Body of pancreas (tissue), 4 donors: ENCODE results near the gene TTLL10. TPM values are rescaled to one million over a fixed set of nuclear protein-coding genes. Genes with fewer than 3 reads are reported as not detected.

Experiments
- ATAC-seq: fragments of 150-250 bp; one replicate; pipeline ENCODE4 v1.9.1; 2016
- DNase-seq, 4 donors: peaks; one replicate each; pipeline ENCODE4 v3.0.0-alpha.2; 2019
- H3K27ac ChIP-seq, 4 donors: fragments of 200-600 bp; sonication (generic); 1 replicate in 3 of 4; 2 replicates in 1 of 4; pipeline versions ENCODE4 v1.5.1 to v1.6.1; 2016 to 2019; ENCODE audit warnings: mild to moderate bottlenecking in 1 of 4, mixed read lengths in 1 of 4, moderate library complexity in 1 of 4
- H3K27me3 ChIP-seq, 2 donors: fragments of 200-600 bp; sonication (generic); one replicate each; pipeline ENCODE4 v1.6.0; 2016; ENCODE audit warnings: mild to moderate bottlenecking in 1 of 2
- H3K36me3 ChIP-seq, 2 donors: fragments of 200-600 bp; sonication (generic); replicated peaks in 1 of 2; 2 replicates each; pipeline ENCODE4 v1.5.1; 2016; ENCODE audit warnings: low read depth in 2 of 2; ENCODE audit not compliant: insufficient read depth in 1 of 2
- H3K4me1 ChIP-seq: fragments of 200-600 bp; sonication (generic); one replicate; pipeline ENCODE4 v1.6.0; 2016
- H3K4me3 ChIP-seq, 2 donors: fragments of 200-600 bp; sonication (generic); 1 replicate in 1 of 2; 2 replicates in 1 of 2; pipeline ENCODE4 v1.5.1; 2016 to 2019
- H3K9me3 ChIP-seq, 3 donors: fragments of 200-600 bp; sonication (generic); 1 replicate in 2 of 3; 2 replicates in 1 of 3; pipeline ENCODE4 v1.5.1; 2016
- POLR2A ChIP-seq, 3 donors: fragments of 450-650 bp; IDR thresholded peaks; one replicate each; pipeline ENCODE4 v1.6.1; 2016; ENCODE audit warnings: antibody characterized with exemption in 3 of 3, mild to moderate bottlenecking in 2 of 3
- WGBS, 2 donors: methylation state at CpG; one replicate each; pipeline ENCODE4 v1.1.5; 2017; 5-methylcytosine and 5-hydroxymethylcytosine counted together
- intact Hi-C: fragments of 100-400 bp; cut with DNase I; formaldehyde crosslinking; loops from one replicate; pipeline ENCODE4 v1.15.1; 2023
- total RNA-seq, 2 donors: library from RNA; depleted of rRNA; stranded (reverse); fragments of >200 nt; gene quantifications; one replicate each; pipeline ENCODE4 v1.1.0, GENCODE V29; 2016
- TF ChIP-seq, protein P1 (sequence below), 7 experiments: fragments of 450-650 bp in 4 of 7; fragments of 200-600 bp in 3 of 7; sonication (generic) in 3 of 7; IDR thresholded peaks; one replicate each; pipeline ENCODE4 v1.5.1; 2016 to 2019; ENCODE audit warnings: antibody characterized with exemption in 7 of 7

The TTLL10 gene
- total RNA-seq, 2 donors from 2014 or later: 0.66 to 0.78 TPM

DNA sequence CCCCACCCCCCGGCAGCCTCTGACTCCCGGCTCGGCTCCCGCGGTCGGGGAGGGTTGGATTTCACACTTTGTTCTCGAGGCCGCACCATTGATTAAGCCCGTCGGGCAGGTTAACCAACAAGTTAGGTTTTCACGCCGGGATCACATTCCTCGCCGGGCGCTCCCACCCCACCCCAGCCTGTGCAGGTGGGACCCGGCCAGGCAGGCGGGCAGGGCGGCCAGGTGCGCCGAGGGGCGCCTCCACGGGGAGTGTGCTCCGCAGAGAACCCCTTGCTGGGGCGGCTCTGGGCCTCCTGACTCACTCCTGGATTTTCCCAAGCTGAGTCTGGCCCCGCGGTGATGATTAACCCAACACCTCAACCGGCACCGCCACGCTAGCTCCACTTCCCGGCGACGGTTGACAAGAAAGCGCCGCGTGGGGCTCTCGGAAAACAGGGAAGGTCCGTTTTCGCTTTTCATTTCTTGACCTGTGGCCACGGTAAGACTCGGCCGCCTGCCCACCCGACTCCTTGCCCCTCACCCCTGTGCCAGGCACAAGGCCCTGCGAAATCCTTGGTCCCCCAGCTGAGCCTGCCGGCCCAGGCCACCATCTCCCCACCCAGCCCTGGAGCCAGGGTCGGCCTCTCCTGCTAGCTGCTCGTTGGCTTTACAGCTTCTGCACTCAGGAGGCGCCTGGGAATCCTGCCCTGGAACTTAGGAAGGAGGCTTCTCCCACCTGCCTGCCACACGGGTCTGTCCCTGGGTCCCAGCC, 8.8 kb upstream of the TTLL10 start:
- intact Hi-C loops: no loop called here
- DNase-seq: peak; percentile 77 to 85 (median 84)
- H3K27ac ChIP-seq: peak overlapping the region; percentile 89 to 97 (median 94)
- ATAC-seq: peak; percentile 43
- no peaks in the 10 kb centered on the region for H3K36me3 ChIP-seq
- 23 to 37% methylated on average over 21 to 47 of the region's 48 CpGs for WGBS, 2 donors
- peaks cover 57% of the 10 kb centered on the region for H3K4me1 ChIP-seq
- peak overlapping the region; percentile 40 to 61 for H3K4me3 ChIP-seq
- no peaks in the 10 kb centered on the region for H3K9me3 ChIP-seq
- TF ChIP-seq, protein P1, sequence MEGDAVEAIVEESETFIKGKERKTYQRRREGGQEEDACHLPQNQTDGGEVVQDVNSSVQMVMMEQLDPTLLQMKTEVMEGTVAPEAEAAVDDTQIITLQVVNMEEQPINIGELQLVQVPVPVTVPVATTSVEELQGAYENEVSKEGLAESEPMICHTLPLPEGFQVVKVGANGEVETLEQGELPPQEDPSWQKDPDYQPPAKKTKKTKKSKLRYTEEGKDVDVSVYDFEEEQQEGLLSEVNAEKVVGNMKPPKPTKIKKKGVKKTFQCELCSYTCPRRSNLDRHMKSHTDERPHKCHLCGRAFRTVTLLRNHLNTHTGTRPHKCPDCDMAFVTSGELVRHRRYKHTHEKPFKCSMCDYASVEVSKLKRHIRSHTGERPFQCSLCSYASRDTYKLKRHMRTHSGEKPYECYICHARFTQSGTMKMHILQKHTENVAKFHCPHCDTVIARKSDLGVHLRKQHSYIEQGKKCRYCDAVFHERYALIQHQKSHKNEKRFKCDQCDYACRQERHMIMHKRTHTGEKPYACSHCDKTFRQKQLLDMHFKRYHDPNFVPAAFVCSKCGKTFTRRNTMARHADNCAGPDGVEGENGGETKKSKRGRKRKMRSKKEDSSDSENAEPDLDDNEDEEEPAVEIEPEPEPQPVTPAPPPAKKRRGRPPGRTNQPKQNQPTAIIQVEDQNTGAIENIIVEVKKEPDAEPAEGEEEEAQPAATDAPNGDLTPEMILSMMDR (IDR thresholded peaks at IDR 0.05): no peak
- TF ChIP-seq POLR2A (IDR thresholded peaks at IDR 0.05): peak; percentile 73 to 82 (median 82)
- H3K27me3 ChIP-seq: no peaks in the 10 kb centered on the region

GRCh38 chr1:1165485-1165884, 8.2 kb upstream of the TTLL10 start:
- intact Hi-C loops: no loop called here
- Histone ChIP-seq H3K9me3 (no peaks in the 10 kb centered on the region), H3K27ac (peak overlapping the region; percentile 89 to 97 (median 94)), H3K27me3 (no peaks in the 10 kb centered on the region), H3K36me3 (no peaks in the 10 kb centered on the region), H3K4me1 (peaks cover 57% of the 10 kb centered on the region), H3K4me3 (peak overlapping the region in 1 of 2 donors; percentile 5)
- ATAC-seq (no peak), DNase-seq (peak in 3 of 4 donors; percentile 49 to 69 (median 52))
- WGBS, 2 donors: 20 to 31% methylated on average over 4 to 12 of the region's 12 CpGs
- TF ChIP-seq, protein P1 (IDR thresholded peaks at IDR 0.05): no peak
- TF ChIP-seq POLR2A (IDR thresholded peaks at IDR 0.05): no peak

DNA sequence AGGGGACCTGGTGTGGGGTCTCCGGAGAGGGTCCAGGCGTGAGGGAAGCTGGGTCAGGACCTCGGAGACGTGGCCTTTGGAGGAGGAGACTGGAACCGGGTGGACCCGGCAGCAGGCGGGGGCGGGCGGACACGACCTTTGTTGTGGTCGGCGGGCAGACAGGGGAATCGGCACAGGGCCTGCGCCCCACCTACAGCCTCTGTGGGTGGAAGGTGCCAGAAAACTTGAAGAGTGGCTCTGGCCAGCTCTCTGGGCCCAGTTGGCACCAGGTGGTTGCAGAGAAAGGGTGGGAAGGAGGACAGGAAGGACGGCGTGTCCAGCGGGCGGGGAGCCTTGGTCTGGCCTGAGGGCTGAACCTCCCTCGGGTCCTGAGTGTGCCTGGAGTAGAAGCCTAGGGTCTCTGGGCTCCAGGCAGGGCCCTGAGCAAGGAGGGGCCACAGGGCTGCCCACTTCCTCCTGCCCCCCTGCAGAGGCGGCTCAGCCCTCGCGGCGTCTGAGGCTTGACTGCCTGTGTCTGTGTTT, 7.7 kb upstream of the TTLL10 start:
- whole genome bisulfite sequencing, 2 donors: 36 to 46% methylated on average over 5 to 23 of the region's 23 CpGs
- no peak for ATAC-seq
- intact Hi-C loops: no loop called here
- Histone ChIP-seq H3K27ac (peak overlapping the region; percentile 89 to 97 (median 94)), H3K36me3 (no peaks in the 10 kb centered on the region), H3K4me3 (no peak overlapping the region), H3K27me3 (no peaks in the 10 kb centered on the region), H3K4me1 (peaks cover 57% of the 10 kb centered on the region), H3K9me3 (no peaks in the 10 kb centered on the region)
- DNase-seq: peak in 3 of 4 donors; percentile 22 to 53 (median 33)
- TF ChIP-seq POLR2A (IDR thresholded peaks at IDR 0.05): peak in 1 of 3 donors; percentile 5
- TF ChIP-seq, protein P1 (IDR thresholded peaks at IDR 0.05): no peak

DNA sequence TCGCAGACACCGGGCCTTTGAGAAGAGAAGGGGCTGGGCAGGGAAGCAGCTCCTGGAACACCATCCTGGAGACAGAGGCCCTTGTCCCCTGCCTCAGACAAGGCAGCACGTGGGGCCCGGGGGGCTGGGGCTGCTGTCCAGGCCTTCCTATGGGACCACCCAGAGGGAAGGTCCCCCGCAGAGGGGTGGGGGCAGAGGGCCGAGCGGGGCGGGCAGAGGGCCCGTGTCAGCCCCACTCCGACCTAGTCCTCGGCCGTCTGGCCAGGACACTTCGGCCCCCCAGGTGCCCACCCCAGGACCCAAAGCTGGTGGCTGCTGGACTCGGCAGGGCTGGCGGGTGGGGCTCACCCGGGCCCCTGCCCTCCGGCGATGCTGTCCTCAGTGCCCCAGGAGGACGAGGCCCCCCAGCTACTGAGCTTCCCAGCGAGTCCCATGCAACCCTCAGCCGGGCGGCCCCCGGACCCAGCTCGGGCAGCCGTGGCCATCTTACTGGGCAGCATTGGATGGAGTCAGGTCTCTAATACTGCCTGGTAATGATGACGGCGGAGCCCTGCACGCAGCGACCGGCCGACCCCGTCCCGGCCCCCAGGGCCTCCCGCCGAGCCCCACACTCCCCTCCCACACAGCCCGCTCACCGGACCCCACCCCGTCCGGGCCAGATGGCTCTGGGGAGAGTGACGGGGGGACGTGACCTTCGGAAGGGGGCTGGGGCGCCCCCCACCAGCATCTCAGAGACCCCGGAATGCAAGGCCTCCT, 6.9 kb upstream of the TTLL10 start:
- intact Hi-C loops: no loop called here
- Histone ChIP-seq H3K27me3 (no peaks in the 10 kb centered on the region), H3K4me3 (no peak overlapping the region), H3K27ac (peak overlapping the region in 3 of 4 donors; percentile 24 to 97 (median 89)), H3K36me3 (no peaks in the 10 kb centered on the region), H3K4me1 (peaks cover 53% of the 10 kb centered on the region), H3K9me3 (no peaks in the 10 kb centered on the region)
- no peak for ATAC-seq
- no peak for DNase-seq
- TF ChIP-seq, protein P1 (IDR thresholded peaks at IDR 0.05): no peak
- TF ChIP-seq POLR2A (IDR thresholded peaks at IDR 0.05): no peak
- WGBS, 2 donors: 79% methylated on average over 32 of the region's 44 CpGs; no CpG with 5 or more reads in 1 of the 2 donors
